Brain pericyte (primary cell): ENCODE results near the gene SLCO1B3.
"Not testable (repeated sequence)": the region's sequence is repeated elsewhere in the genome, so short reads cannot be mapped to it uniquely, and the experiment has no call there.

ENCODE experiments used
- DNase-seq: peaks from one replicate; pipeline ENCODE4 v3.0.0-alpha.2; 2012; ENCODE audit warnings: low read depth, low spot score

SLCO1B3 gene

GRCh38 chr12:20810487-20810886, at the start of gene SLCO1B3:
Gene SLCO1B3, plus strand, starts transcription at chr12:20810705. Its CDS starts 5,034 bp downstream, at chr12:20815739.
- DNase-seq: no peak

- no peak for DNase-seq
These were observed 33.1 kb upstream of the SLCO1B3 start for GRCh38 chr12:20777420-20777819.

- DNase-seq: no peak
These were observed 31.5 kb upstream of the SLCO1B3 start for GRCh38 chr12:20778969-20779368.

GRCh38 chr12:20779971-20780370, 30.5 kb upstream of the SLCO1B3 start:
- DNase-seq: not testable (repeated sequence)

- DNase-seq: not testable (repeated sequence)
These were observed 26.6 kb upstream of the SLCO1B3 start for GRCh38 chr12:20783796-20784357.

- DNase-seq: no peak
These were observed 17.5 kb upstream of the SLCO1B3 start for GRCh38 chr12:20792971-20793370.

- DNase-seq: no peak
These were observed 12.0 kb upstream of the SLCO1B3 start for GRCh38 chr12:20798554-20798953.

- DNase-seq: no peak
These were observed 10.3 kb upstream of the SLCO1B3 start for GRCh38 chr12:20800160-20800559.

- no peak for DNase-seq
These were observed 9.5 kb upstream of the SLCO1B3 start for GRCh38 chr12:20801035-20801434.

- DNase-seq: no peak
These were observed 4.6 kb upstream of the SLCO1B3 start for GRCh38 chr12:20805921-20806320.

GRCh38 chr12:20807192-20808080, 3.1 kb upstream of the SLCO1B3 start:
- no peak for DNase-seq

GRCh38 chr12:20808521-20808920, 2.0 kb upstream of the SLCO1B3 start:
- no peak for DNase-seq

- DNase-seq: no peak
These were observed 5.1 kb downstream of the SLCO1B3 start for GRCh38 chr12:20815574-20815973.

- no peak for DNase-seq
These were observed 11.9 kb downstream of the SLCO1B3 start for GRCh38 chr12:20822415-20822814.

- DNase-seq: no peak
These were observed 12.4 kb downstream of the SLCO1B3 start for GRCh38 chr12:20822925-20823324.

GRCh38 chr12:20829919-20830318, 19.4 kb downstream of the SLCO1B3 start:
- DNase-seq: no peak

GRCh38 chr12:20830456-20830855, 20.0 kb downstream of the SLCO1B3 start:
- no peak for DNase-seq

GRCh38 chr12:20832911-20833310, 22.4 kb downstream of the SLCO1B3 start:
- DNase-seq: no peak

GRCh38 chr12:20852649-20853048, 42.1 kb downstream of the SLCO1B3 start:
- DNase-seq: no peak

GRCh38 chr12:20863056-20863455, 52.6 kb downstream of the SLCO1B3 start:
- no peak for DNase-seq

- DNase-seq: peak; percentile 42
These were observed 55.4 kb downstream of the SLCO1B3 start for GRCh38 chr12:20865873-20866272.

GRCh38 chr12:20868277-20868676, 57.8 kb downstream of the SLCO1B3 start:
- DNase-seq: no peak

GRCh38 chr12:20883288-20883687, 72.8 kb downstream of the SLCO1B3 start:
- no peak for DNase-seq
